ENCODE measurements around the gene PLCB3.

GRCh38 chr11:64276653-64277431 lies 25.5 kb downstream of the PLCB3 start:
- TF ChIP-seq POLR2A (IDR thresholded peaks at IDR 0.05) = no peak
- TF ChIP-seq, protein P1, sequence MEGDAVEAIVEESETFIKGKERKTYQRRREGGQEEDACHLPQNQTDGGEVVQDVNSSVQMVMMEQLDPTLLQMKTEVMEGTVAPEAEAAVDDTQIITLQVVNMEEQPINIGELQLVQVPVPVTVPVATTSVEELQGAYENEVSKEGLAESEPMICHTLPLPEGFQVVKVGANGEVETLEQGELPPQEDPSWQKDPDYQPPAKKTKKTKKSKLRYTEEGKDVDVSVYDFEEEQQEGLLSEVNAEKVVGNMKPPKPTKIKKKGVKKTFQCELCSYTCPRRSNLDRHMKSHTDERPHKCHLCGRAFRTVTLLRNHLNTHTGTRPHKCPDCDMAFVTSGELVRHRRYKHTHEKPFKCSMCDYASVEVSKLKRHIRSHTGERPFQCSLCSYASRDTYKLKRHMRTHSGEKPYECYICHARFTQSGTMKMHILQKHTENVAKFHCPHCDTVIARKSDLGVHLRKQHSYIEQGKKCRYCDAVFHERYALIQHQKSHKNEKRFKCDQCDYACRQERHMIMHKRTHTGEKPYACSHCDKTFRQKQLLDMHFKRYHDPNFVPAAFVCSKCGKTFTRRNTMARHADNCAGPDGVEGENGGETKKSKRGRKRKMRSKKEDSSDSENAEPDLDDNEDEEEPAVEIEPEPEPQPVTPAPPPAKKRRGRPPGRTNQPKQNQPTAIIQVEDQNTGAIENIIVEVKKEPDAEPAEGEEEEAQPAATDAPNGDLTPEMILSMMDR (IDR thresholded peaks at IDR 0.05) = no peak

All from Peyer's patch (tissue), 4 donors.